ENCODE measurements around the gene UQCRC1. TPM values are rescaled to one million over a fixed set of nuclear protein-coding genes. Genes with fewer than 3 reads are reported as not detected.
A peak's percentile ranks its signal among the peaks of the same experiment; 100 is the strongest.
"Not testable (repeated sequence)": the region's sequence is repeated elsewhere in the genome, so short reads cannot be mapped to it uniquely, and the experiment has no call there.

Gene UQCRC1
- total RNA-seq, 1 donor, result 131 TPM

DNA sequence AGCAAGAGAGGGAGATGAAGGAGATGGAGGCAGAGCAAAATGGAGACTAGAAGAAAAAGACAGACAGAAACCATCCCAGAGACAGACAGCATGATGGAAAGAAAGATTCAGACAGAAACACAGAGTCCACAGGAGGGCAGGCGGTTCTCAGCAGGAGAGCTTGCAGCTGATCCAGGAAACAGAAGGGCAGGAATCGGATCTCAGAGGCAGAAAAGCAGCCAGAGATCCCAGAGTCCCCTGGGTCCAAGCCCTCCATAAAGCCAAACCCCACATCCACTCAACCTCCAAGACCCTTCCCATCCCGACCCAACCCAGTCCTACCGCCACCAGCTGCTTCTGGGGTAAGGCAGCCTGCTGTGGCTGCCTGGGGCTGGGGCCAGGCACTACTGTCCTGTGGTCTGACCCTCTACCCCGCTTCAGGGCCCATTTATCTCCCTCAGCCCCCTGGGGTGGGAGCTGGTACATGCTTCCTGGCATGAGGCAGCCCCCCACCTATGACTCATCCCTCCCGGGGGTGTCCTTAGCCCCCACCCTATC is 46.0 kb downstream of the UQCRC1 start, which contains the start of gene UCN2:
TSS of gene UCN2 (minus strand) at position 400 of the 537 bp plus-strand sequence. CDS start 657 bp downstream, outside the sequence.
- H3K4me1 ChIP-seq (ENCODE audit: insufficient read depth, low read length), result peaks cover 73% of the 10 kb centered on the region
- H3K4me3 ChIP-seq (ENCODE audit: low read length), result no peak within 1 kb of the TSS
- no peaks in the 10 kb centered on the region for H3K9me3 ChIP-seq (ENCODE audit: low read depth, low read length)
- H3K27me3 ChIP-seq (ENCODE audit: insufficient read depth, low read length), result no peaks in the 10 kb centered on the region

DNA sequence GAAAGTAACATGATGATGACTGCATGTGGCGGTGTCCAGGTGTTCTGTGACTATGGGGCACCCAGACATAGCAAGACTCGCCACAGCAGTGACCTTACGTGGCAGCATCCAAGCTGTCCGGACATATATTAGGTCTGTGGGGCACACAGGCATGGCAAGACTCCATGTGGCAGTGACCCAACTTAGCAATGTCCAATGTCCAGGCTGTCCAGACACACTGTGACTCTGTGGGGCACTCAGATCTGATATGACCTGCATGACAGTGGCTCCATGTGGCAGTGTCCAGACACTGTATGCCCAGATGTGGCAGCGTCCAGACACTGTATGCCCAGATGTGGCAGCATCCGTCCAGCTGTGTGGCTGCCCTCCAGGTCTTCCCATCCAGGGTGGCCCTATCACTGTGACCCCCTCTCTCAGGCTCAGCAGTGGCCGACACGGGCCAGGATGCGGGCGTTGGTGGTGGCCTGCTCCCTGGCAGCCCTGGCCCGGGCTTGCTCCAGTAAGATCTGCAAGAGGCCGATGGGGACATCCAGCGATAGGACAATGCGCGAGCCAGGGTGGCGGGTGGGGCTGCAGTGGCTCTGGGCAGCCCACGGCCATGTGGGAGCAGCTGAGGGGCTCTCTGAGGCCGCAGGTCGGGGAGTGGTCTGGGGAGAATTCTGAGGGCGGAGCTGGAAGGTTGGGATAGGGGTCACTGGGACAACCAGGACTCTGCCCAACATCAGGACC is 46.9 kb downstream of the UQCRC1 start:
- no peaks in the 10 kb centered on the region for H3K27me3 ChIP-seq (ENCODE audit: insufficient read depth, low read length)
- H3K9me3 ChIP-seq (ENCODE audit: low read depth, low read length), result no peaks in the 10 kb centered on the region
- no peak overlapping the region for H3K4me3 ChIP-seq (ENCODE audit: low read length)
- peaks cover 82% of the 10 kb centered on the region for H3K4me1 ChIP-seq (ENCODE audit: insufficient read depth, low read length)

DNA sequence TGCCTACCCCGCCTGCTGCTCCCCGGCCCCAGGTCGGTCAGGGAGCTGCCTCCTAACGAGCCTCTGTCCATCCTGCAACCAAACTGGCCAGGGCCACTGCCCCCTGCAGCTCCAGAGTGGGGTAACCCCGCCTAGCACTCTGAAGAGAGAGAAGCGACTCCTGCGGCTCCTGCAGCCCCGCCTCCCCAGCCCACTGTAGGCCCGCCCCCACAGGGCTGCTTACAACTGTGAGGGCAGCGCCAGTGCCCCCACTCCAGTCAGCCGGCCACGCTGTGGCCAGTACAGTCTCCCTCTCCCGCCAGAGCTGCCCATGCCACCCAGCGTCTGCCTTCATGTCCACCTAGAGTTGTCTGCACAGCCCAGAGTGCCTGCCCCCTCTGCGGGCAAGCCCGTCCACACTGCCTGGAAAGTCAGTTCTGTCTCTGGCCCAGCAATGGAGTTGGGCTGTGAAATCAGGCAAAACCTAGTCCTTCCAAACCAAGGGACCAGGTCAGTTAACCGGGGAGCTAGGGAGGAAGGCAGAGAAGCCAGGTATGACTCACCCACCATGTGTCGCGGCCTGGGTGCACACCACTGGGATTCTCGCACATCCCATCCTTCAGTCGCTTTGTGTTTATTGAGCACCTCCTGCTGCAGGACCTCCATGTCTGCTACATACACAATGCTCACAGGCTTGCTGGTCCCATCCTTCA is 48.3 kb downstream of the UQCRC1 start:
- H3K9me3 ChIP-seq (ENCODE audit: low read depth, low read length), result no peaks in the 10 kb centered on the region
- no peaks in the 10 kb centered on the region for H3K27me3 ChIP-seq (ENCODE audit: insufficient read depth, low read length)
- peaks cover 87% of the 10 kb centered on the region for H3K4me1 ChIP-seq (ENCODE audit: insufficient read depth, low read length)
- H3K4me3 ChIP-seq (ENCODE audit: low read length), result no peak overlapping the region

DNA sequence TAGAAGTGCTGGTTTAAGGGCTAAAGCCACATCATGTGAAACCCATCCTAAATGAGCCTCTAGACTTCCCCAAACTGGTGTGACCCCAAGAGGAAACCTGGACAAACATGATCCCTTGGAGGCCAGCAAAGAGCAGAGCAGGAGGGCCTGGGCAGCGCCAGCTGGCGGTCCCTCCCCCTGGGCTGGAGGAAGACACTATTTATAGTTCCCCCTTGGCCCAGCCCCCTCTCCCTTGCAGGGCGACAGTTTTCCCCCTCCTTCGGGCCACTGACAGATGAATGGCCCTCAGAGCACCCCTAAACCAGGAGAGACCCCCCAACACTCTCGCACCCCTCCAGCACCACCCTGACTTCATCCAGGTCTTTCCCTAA is 48.8 kb downstream of the UQCRC1 start:
- H3K9me3 ChIP-seq (ENCODE audit: low read depth, low read length), result no peaks in the 10 kb centered on the region
- no peaks in the 10 kb centered on the region for H3K27me3 ChIP-seq (ENCODE audit: insufficient read depth, low read length)
- H3K4me1 ChIP-seq (ENCODE audit: insufficient read depth, low read length), result peaks cover 87% of the 10 kb centered on the region
- H3K4me3 ChIP-seq (ENCODE audit: low read length), result no peak overlapping the region

DNA sequence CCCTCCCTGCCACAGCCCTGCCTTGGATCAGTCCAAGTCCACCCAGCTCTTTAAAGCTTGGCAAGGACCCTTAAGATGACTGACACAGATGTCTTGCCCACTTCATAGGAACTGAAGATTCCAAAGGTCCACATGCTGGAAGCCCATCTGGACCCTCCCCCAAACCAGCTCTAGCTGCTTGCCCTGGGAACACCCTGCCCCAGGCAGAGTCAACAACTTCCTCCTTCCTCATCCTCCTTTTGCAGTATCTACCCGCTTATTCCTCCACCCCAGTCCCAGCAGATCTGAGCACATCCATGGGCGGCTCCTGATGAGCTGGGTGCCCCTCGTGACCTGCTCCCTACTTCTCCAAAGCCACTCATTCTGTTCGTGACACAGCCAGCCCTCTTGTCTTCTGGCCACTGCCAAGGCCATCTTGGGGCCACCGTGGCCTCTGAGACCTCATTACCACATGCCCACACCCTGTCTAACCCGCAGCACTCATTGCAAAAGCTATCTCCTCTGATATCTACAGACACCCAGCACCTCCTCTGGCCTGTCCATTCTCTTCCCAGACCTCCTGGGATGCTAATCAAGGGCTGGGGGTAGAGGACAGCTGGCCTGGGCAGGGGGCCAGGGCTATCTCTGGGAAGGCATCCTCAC is 50.8 kb downstream of the UQCRC1 start:
- Histone ChIP-seq H3K9me3 (ENCODE audit: low read depth, low read length) (no peaks in the 10 kb centered on the region), H3K4me1 (ENCODE audit: insufficient read depth, low read length) (peaks cover 87% of the 10 kb centered on the region), H3K4me3 (ENCODE audit: low read length) (no peak overlapping the region), H3K27me3 (ENCODE audit: insufficient read depth, low read length) (no peaks in the 10 kb centered on the region)

DNA sequence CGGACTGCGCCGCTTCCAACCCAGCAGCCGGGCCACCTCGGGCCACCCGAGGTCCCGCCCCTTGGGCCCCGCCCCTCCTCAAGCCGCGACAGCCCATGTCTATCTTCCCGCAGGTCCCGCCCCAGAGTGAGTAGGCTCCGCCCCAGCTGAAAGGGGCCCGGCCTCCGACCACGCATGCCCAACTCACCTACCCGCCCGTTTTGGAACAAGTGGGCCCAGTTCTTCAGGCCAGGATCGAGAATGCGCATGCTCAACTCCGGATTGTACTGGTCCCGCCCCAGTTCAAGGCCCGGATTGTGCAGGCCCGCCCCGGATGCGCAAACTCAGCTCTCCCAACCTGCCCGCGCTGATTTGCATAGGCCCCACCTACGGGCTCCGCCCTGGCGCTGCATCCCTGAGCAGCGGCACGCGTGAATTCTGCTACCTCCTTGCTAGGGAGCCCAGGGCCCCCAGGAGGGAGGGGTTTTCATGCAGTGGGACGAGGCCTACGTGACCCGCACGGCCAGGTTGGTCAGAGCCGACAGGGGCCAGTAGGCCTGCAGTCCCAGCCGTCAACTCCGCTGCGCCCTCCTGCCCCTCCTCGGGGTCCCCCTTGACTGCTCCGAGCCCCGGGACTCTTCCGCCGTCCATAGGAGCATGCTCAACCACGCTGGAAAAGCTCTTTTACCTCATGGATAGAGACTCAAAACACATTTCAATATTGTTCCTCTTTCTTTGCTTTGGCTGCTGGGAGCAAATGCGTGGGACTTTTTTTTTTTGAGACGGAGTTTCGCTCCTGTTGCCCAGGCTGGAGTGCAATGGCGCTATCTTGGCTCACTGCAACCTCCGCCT is 52.4 kb downstream of the UQCRC1 start, which contains the start of gene PFKFB4:
TSS of gene PFKFB4 (minus strand) at position 8 of the 831 bp plus-strand sequence. CDS start 26 bp downstream, outside the sequence.
- H3K4me1 ChIP-seq (ENCODE audit: insufficient read depth, low read length), result peaks cover 95% of the 10 kb centered on the region

DNA sequence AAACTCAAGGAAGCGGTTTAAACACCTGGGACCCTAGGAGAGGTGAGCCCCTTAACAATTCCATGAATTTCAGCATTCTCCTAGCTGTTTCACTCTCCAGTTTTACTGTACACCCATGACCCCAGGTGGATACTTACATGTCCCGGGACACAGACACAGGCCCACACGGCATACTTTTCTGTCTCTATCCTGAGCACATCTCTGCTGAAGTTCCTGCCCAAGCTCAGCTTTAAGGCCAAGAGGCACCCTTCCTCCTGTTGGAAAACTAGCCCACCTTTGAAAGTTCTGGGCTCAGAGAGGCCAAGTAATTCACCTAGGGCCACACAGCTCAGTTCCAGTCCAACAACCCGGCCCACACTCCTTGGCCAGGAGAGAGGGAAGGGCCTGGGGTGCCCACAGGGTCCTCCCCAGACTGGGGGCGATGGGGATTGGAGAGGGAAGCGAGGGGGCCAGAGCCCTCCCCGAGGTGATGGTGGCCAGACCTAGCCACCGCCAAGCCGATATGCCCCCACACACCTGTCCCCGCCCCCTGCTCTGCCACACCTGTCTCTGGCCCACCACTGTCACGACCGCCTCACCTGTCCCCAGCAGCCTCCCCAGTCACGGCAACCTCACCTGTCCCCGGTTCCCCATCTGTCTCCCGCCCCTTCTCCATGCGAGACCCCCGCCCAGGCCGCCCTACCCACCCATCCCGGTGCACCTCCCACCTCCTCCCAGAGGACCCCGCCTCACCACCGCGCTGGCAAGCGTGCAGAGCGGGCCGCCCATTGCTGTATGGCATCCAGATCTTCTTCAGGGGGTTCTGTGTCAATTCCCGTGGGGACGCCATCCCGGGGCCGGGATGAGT is 53.3 kb downstream of the UQCRC1 start:
- Histone ChIP-seq H3K4me1 (ENCODE audit: insufficient read depth, low read length) (peaks cover 89% of the 10 kb centered on the region), H3K9me3 (ENCODE audit: low read depth, low read length) (no peaks in the 10 kb centered on the region), H3K27me3 (ENCODE audit: insufficient read depth, low read length) (no peaks in the 10 kb centered on the region), H3K4me3 (ENCODE audit: low read length) (peak overlapping the region; percentile 53)

More for the DNA sequence above, 52.4 kb downstream of the UQCRC1 start, which contains the start of gene PFKFB4:
- H3K4me3 ChIP-seq (ENCODE audit: low read length), result peak within 1 kb of the TSS; percentile 53
- H3K9me3 ChIP-seq (ENCODE audit: low read depth, low read length), result no peaks in the 10 kb centered on the region
- H3K27me3 ChIP-seq (ENCODE audit: insufficient read depth, low read length), result no peaks in the 10 kb centered on the region

DNA sequence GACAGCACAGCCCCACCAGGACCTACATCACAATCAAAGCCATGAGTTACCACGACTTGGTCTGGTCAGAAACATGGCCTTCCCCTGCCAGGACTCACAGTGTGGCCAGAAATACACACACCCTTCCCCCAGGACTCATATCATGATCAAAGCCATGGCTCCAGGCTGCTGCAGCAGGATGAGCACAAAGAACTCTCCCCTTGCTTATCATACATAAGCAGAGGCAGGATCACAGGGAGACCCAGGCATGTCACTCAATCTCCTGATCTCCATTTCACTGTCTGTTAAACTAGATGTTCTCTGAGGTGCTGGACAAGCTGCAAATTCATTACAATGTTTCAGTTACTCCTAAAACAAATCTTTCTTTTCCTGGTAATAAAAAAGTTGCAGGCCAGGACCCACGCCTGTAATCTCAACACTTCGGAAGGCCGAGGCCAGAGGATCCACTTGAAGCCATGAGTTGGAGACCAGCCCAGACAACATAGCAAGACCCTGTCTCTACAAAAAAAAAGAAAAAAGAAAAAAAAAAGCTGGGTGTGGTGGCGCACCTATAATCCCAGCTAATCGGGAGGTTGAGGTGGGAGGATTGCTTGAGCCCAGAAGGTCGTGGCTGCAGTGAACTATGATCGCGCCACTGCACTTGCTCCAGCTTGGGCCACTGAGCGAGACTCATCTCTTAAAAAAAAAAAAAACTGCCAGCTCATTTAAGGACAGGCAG is 54.1 kb downstream of the UQCRC1 start:
- Histone ChIP-seq H3K4me3 (ENCODE audit: low read length) (peak overlapping the region; percentile 53), H3K9me3 (ENCODE audit: low read depth, low read length) (no peaks in the 10 kb centered on the region), H3K27me3 (ENCODE audit: insufficient read depth, low read length) (no peaks in the 10 kb centered on the region), H3K4me1 (ENCODE audit: insufficient read depth, low read length) (peaks cover 89% of the 10 kb centered on the region)

DNA sequence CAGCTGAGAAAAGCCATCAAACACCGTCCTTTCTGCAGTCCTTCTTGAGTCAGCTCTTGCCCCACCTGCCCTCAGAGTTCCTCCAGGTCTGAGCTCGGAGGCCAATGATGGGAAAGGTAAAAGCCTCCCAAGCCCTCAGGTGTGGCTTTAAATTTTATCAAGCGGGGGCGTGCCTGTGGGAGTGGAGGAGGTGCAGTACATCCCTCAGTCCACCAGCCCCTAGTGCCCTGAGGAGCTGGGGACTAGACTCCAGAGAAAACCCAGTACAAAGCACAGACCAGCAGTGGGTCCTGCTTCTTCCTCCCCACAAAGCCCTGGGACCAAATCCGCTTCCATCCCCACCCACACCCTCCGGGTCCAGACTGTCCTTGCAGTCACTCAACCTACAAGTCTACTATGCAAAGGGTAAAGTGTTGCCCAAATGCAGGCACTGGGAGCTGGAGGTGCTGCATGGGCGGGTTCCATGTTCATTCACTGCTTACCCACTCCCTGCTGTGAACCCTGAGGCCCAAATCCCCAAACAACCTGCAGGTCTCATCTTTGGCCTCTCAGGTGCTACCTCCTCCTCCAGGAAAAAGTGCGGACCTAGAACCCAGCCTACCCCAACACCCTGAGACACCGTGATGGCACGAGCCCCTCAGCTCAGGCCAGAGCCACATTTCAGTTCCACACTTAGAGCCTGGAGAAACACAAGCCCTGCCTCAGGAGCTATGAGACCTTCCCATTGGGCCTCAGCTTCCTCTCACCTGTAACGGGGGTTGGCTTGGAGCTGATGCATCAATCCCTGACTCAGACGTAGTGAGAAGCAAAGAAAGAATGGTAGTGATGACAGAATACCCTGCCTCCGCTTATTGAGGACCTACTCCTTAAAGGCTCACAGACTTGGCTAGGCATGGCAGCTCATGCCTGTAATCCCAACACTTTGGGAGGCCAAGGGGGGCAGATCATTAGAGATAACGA is 55.3 kb downstream of the UQCRC1 start:
- H3K9me3 ChIP-seq (ENCODE audit: low read depth, low read length), result no peaks in the 10 kb centered on the region
- peaks cover 89% of the 10 kb centered on the region for H3K4me1 ChIP-seq (ENCODE audit: insufficient read depth, low read length)
- no peaks in the 10 kb centered on the region for H3K27me3 ChIP-seq (ENCODE audit: insufficient read depth, low read length)
- peak overlapping the region; percentile 12 for H3K4me3 ChIP-seq (ENCODE audit: low read length)

DNA sequence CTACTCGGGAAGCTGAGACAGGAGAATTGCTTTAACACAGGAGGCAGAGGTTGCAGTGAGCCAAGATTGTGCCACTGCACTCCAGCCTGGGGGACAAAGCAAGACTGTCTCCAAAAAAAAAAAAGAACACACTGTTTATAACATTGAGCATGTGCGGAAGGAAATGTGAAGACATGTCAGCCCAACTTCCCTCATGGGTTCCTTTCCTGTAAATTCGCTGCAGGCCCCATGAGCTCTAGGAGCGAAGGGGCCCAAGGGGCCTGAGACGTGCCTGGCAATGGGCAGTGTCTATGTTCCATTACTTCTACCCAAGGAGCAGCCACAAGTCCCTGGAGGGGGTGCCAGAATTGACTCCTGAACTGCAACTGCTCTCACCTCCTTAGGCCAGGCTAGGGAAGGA is 56.1 kb downstream of the UQCRC1 start:
- H3K4me1 ChIP-seq (ENCODE audit: insufficient read depth, low read length), result peaks cover 89% of the 10 kb centered on the region
- H3K9me3 ChIP-seq (ENCODE audit: low read depth, low read length), result no peaks in the 10 kb centered on the region
- H3K4me3 ChIP-seq (ENCODE audit: low read length), result peak overlapping the region; percentile 12
- no peaks in the 10 kb centered on the region for H3K27me3 ChIP-seq (ENCODE audit: insufficient read depth, low read length)

DNA sequence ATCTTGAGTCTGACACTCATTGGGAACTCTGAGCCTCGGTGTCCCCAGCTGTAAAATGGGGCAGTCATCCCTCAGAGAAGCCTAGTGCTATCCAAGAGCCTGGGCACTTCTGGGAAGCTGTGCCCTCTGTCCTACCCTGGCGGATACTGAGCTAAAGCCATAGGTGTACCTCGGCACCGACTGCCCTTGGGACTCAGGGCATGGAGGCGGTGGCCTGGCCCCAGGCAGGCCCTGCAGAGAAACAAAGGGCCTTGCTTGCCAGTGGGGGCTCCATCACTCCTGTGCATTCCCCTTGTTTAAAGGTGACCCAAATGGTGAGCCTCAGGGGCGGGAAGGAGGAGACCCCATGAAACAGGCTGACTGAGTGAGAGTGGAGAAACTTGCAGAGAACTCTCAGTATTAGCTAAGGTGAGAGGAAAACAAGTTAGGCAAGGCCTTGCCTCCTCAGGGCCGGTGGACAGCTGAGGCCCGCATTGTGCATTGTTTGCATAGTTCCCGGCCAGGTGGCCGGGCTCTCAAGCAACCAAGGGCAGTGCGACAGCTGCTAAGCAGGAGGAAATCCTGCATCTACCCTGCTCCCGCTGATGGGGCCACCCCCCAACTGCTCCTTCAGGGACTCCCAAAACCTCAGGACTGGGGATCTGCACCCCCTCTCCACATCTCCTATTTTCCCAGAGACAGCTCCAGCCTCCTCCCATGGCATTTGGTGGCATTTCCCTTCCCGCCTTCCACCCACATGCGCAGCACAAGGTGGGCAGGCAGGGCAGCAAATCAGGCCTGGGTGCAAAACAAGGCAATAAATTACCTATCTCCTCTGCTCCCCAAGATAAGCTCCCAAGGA is 57.1 kb downstream of the UQCRC1 start:
- no peak overlapping the region for H3K4me3 ChIP-seq (ENCODE audit: low read length)
- no peaks in the 10 kb centered on the region for H3K9me3 ChIP-seq (ENCODE audit: low read depth, low read length)
- no peaks in the 10 kb centered on the region for H3K27me3 ChIP-seq (ENCODE audit: insufficient read depth, low read length)
- H3K4me1 ChIP-seq (ENCODE audit: insufficient read depth, low read length), result peaks cover 79% of the 10 kb centered on the region

DNA sequence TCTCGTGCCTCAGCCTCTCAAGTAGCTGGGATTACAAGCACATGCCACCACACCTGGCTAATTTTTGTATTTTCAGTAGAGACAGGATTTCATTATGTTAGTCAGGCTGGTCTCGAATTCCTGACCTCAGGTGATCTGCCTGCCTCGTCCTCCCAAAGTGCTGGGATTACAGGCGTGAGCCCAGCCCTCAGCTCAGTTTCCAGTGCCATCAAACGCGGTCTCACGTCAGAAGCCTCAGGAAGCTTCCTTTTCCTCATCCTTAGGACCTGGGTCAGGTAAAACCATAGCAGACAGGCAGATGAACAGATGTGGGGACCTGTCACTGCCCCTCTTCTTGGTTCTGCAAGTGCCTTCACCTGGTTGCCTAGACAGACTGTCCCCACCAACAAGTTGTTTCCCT is 57.8 kb downstream of the UQCRC1 start:
- not testable (repeated sequence) for H3K9me3 ChIP-seq (ENCODE audit: low read depth, low read length); H3K4me3 ChIP-seq (ENCODE audit: low read length); H3K27me3 ChIP-seq (ENCODE audit: insufficient read depth, low read length)
- H3K4me1 ChIP-seq (ENCODE audit: insufficient read depth, low read length), result peaks cover 76% of the 10 kb centered on the region

All from mononuclear cell (primary cell).